SK-N-SH (cell line): Measurements from ENCODE around the gene DCP1B.

Source experiments
- CHD2 ChIP-seq: fragments of 150-350 bp; IDR thresholded peaks from 2 replicates; pipeline ENCODE4 v1.6.1; 2018; ENCODE audit warnings: low read length; ENCODE audit not compliant: partially characterized antibody
- CTCF ChIP-seq: fragments of 200-600 bp; sonication (generic); IDR thresholded peaks from 2 replicates; pipeline ENCODE4 v1.6.1; 2017; ENCODE audit warnings: antibody characterized with exemption, mild to moderate bottlenecking, moderate library complexity
- ELF1 ChIP-seq: IDR thresholded peaks from 2 replicates; pipeline ENCODE4 v1.4.0; 2012
- EZH2phosphoT487 ChIP-seq: fragments of 200-600 bp; sonication (generic); IDR thresholded peaks from 2 replicates; pipeline ENCODE4 v1.6.1; 2017; ENCODE audit warnings: low read depth, mixed run types, mild to moderate bottlenecking, antibody characterized with exemption, moderate library complexity, borderline replicate concordance
- FOXJ3 ChIP-seq: sonication (generic); formaldehyde crosslinking; IDR thresholded peaks from 2 replicates; pipeline ENCODE4 v1.5.1; 2020; ENCODE audit warnings: mild to moderate bottlenecking, missing genetic modification reagents
- GABPA ChIP-seq: IDR thresholded peaks from 2 replicates; pipeline ENCODE4 v1.4.0; 2012; ENCODE audit warnings: low read depth, mild to moderate bottlenecking
- IRF3 ChIP-seq: fragments of 150-350 bp; IDR thresholded peaks from 2 replicates; pipeline ENCODE4 v1.6.1; 2016; ENCODE audit warnings: mild to moderate bottlenecking, low read depth, low read length
- MAX ChIP-seq: IDR thresholded peaks from 2 replicates; pipeline ENCODE4 v1.4.0; 2012; ENCODE audit warnings: low read depth
- POLR2AphosphoS5 ChIP-seq: IDR thresholded peaks from 2 replicates; pipeline ENCODE4 v1.6.1; 2012; ENCODE audit warnings: low read depth, low read length
- REST ChIP-seq: IDR thresholded peaks from 2 replicates; pipeline ENCODE4 v1.6.1; 2012; ENCODE audit warnings: mild to moderate bottlenecking, low read depth, low read length, moderate library complexity
- TAF1 ChIP-seq: IDR thresholded peaks from 2 replicates; pipeline ENCODE4 v1.6.1; 2012; ENCODE audit warnings: low read depth, mild to moderate bottlenecking, low read length, moderate library complexity, borderline replicate concordance
- YY1 ChIP-seq: IDR thresholded peaks from 2 replicates; pipeline ENCODE4 v1.4.0; 2012; ENCODE audit warnings: low read depth, mild to moderate bottlenecking
- ZBTB33 ChIP-seq: IDR thresholded peaks from 2 replicates; pipeline ENCODE4 v1.4.0; 2012; ENCODE audit warnings: low read depth, borderline replicate concordance

- TF ChIP-seq CTCF: no peak
- TF ChIP-seq ZBTB33: 0 out of 2 replicates have a peak, but pooled peaks have one; percentile 31
- TF ChIP-seq FOXJ3 (CRISPR knock-in tag): no peak
- TF ChIP-seq POLR2AphosphoS5: peak; percentile 88
- TF ChIP-seq MAX: peak; percentile 94
- peak; percentile 58 for TF ChIP-seq CHD2
- TF ChIP-seq EZH2phosphoT487: no peak
- peak; percentile 87 for TF ChIP-seq ELF1
- peak; percentile 38; the same call in 1 of the 2 replicates for TF ChIP-seq GABPA
- no peak for TF ChIP-seq IRF3
- no peak; the same call in none of the 2 replicates for TF ChIP-seq TAF1
- peak; percentile 93 for TF ChIP-seq YY1
- 0 out of 2 replicates have a peak, but pooled peaks have one; percentile 3 for TF ChIP-seq REST
Measured at GRCh38 chr12:2004113-2004929, at the start of gene DCP1B.
